Epithelial cell of esophagus (primary cell): ENCODE results near the gene EZH2.
A peak's percentile ranks its signal among the peaks of the same experiment; 100 is the strongest.

Experiments used
- DNase-seq: peaks from one replicate; pipeline ENCODE4 v3.0.0; 2010; ENCODE audit warnings: low read depth
- H3K4me3 ChIP-seq: 2 replicates; pipeline ENCODE4 v1.5.1; 2011; ENCODE audit warnings: mild to moderate bottlenecking, low read length, control low read depth
- CTCF ChIP-seq: IDR thresholded peaks from 2 replicates; pipeline ENCODE4 v1.5.1; 2011; ENCODE audit warnings: low read depth, mild to moderate bottlenecking, low read length, control low read depth, inconsistent platforms; ENCODE audit not compliant: insufficient read depth; ENCODE audit errors: missing control alignments

The EZH2 gene

GRCh38 chr7:148815612-148816011 lies 68.5 kb downstream of the EZH2 start:
- H3K4me3 ChIP-seq, result no peak overlapping the region
- peak; percentile 39 for DNase-seq
- no peak for TF ChIP-seq CTCF

GRCh38 chr7:148814922-148815559 lies 69.0 kb downstream of the EZH2 start:
- H3K4me3 ChIP-seq, result no peak overlapping the region
- no peak for DNase-seq
- TF ChIP-seq CTCF, result no peak

- no peak for TF ChIP-seq CTCF
- H3K4me3 ChIP-seq, result no peak overlapping the region
- no peak for DNase-seq
These were observed 70.2 kb downstream of the EZH2 start for GRCh38 chr7:148813890-148814289.

GRCh38 chr7:148811892-148812291 lies 72.2 kb downstream of the EZH2 start:
- no peak overlapping the region for H3K4me3 ChIP-seq
- DNase-seq, result no peak
- TF ChIP-seq CTCF, result no peak

- no peak overlapping the region for H3K4me3 ChIP-seq
- DNase-seq, result no peak
- TF ChIP-seq CTCF, result no peak
These were observed 74.2 kb downstream of the EZH2 start for GRCh38 chr7:148809856-148810255.

GRCh38 chr7:148807436-148807835 lies 76.7 kb downstream of the EZH2 start:
- TF ChIP-seq CTCF, result no peak
- no peak overlapping the region for H3K4me3 ChIP-seq
- no peak for DNase-seq

- no peak for TF ChIP-seq CTCF
- DNase-seq, result no peak
- no peak overlapping the region for H3K4me3 ChIP-seq
These were observed 77.9 kb downstream of the EZH2 start for GRCh38 chr7:148806187-148806586.
